Upper lobe of left lung (tissue), 6 donors: ENCODE results near the gene AP3S2. TPM values are rescaled to one million over a fixed set of nuclear protein-coding genes. Genes with fewer than 3 reads are reported as not detected.

Experiments used
- ATAC-seq, 2 donors: fragments of 200-7000 bp; cut with Tn5 transposase; one replicate each; pipeline ENCODE4 v1.9.1; 2022; ENCODE audit warnings: mild to moderate bottlenecking in 2 of 2, moderate library complexity in 2 of 2; ENCODE audit not compliant: low FRiP score in 2 of 2
- DNase-seq, 2 donors: peaks; one replicate each; pipeline ENCODE4 v3.0.0-alpha.2; 2019 to 2020
- H3K27ac ChIP-seq, 4 donors: fragments of 200-600 bp; sonication (generic); one replicate each; pipeline ENCODE4 v1.5.1; 2016 to 2019
- H3K27me3 ChIP-seq, 4 donors: fragments of 200-600 bp; sonication (generic); one replicate each; pipeline ENCODE4 v1.5.1; 2017 to 2019
- H3K36me3 ChIP-seq, 4 donors: fragments of 200-600 bp; sonication (generic); one replicate each; pipeline ENCODE4 v1.5.1; 2016 to 2019
- H3K4me1 ChIP-seq, 4 donors: fragments of 200-600 bp; sonication (generic); one replicate each; pipeline ENCODE4 v1.5.1; 2018 to 2019
- H3K4me3 ChIP-seq, 4 donors: fragments of 200-600 bp; sonication (generic); one replicate each; pipeline ENCODE4 v1.5.1; 2017 to 2019; ENCODE audit warnings: mild to moderate bottlenecking in 2 of 4, moderate library complexity in 1 of 4
- H3K9me3 ChIP-seq, 4 donors: fragments of 200-600 bp; sonication (generic); one replicate each; pipeline ENCODE4 v1.5.1; 2018 to 2019
- EP300 ChIP-seq, 4 donors: sonication (generic); formaldehyde crosslinking; IDR thresholded peaks; one replicate each; pipeline ENCODE4 v1.5.1; 2017; ENCODE audit warnings: antibody characterized with exemption in 4 of 4, control low read depth in 2 of 4
- POLR2A ChIP-seq, 4 donors: fragments of 450-650 bp; IDR thresholded peaks; one replicate each; pipeline ENCODE4 v1.5.1; 2016 to 2017; ENCODE audit warnings: antibody characterized with exemption in 4 of 4, mild to moderate bottlenecking in 2 of 4
- POLR2AphosphoS5 ChIP-seq, 2 donors: sonication (generic); formaldehyde crosslinking; IDR thresholded peaks; one replicate each; pipeline ENCODE4 v1.5.1; 2017; ENCODE audit warnings: antibody characterized with exemption in 2 of 2
- WGBS, 2 donors: methylation state at CpG; one replicate each; pipeline ENCODE4 v1.1.5; 2017 to 2018; 5-methylcytosine and 5-hydroxymethylcytosine counted together
- total RNA-seq, 6 donors: library from RNA; depleted of rRNA in 4 of 6; stranded (reverse); fragments of >200 nt in 4 of 6; gene quantifications; one replicate each; pipeline versions ENCODE4 v1.1.0 to v1.2.1, GENCODE V29; 2016 to 2021
- TF ChIP-seq, protein P1 (sequence below), 6 experiments: fragments of 450-650 bp in 4 of 6; fragments of 200-600 bp in 2 of 6; sonication (generic) in 2 of 6; IDR thresholded peaks; one replicate each; pipeline ENCODE4 v1.5.1; 2016 to 2019; ENCODE audit warnings: antibody characterized with exemption in 6 of 6
- donor health status: DM: no; HTN: no; CAD: no; lungs with moderate emphysema.
- donor health status: DM: no; HTN: yes; CAD: no; lungs with severe emphysema.

The AP3S2 gene
- total RNA-seq, 6 donors from 2014 or later: 19.6 to 46.1 (median 28.9) TPM

DNA sequence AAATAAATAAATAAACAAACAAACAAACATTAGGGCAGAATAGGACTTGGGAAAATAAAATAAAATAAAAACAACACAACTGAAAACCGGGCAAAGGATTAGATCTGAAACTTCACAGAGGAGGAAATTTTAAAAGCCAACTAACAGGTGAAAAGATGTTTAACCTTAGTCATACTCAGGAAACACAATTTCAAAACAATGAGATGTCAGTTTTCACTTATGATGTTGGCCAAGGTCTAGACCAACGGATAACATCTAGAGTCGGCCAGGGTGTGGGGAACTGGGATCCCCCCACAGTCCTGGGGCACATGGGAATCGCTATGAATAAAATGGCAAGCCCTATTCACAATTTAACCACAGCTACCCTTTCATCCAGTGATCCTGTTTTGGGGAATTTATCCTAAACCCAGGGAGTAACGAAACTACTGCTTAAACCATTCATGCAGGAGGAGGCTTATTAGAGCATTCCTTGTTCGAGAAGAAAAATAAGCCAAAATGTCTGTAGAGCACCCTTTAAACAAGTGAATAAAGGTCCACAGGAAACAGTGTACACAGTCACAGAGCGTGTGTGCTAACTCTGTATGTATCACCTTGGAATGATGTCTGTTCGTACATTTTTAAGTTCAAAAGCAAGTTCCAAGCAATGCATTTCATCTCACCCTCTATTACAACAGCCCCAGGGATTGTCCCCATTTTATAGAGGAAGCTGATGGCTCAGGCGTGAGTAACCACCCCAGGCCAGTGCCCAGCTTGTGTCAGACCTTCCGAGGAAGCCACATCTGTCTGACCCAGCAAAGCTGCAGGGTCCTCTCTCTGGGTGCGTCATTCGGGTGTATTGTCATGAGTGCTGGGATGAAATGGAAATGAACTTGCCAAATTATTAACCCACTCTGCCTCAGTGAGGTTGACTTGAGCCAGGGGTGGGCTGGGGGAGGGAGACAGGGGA is 72.9 kb downstream of the AP3S2 start:
- H3K4me1 ChIP-seq: peaks cover 0 to 8% (median 3%) of the 10 kb centered on the region in 4 donors
- DNase-seq (peak in 1 of 2 donors; percentile 82), ATAC-seq (peak; percentile 66 to 83)
- peak overlapping the region; percentile 19 to 81 (median 66) for H3K27ac ChIP-seq
- H3K4me3 ChIP-seq: no peak overlapping the region
- H3K9me3 ChIP-seq: no peaks in the 10 kb centered on the region
- H3K36me3 ChIP-seq: no peaks in the 10 kb centered on the region
- 54 to 55% methylated on average over 12 of the region's 12 CpGs for WGBS, 2 donors
- peak; percentile 47 to 51 for TF ChIP-seq POLR2AphosphoS5 (IDR thresholded peaks at IDR 0.05)
- TF ChIP-seq POLR2A (IDR thresholded peaks at IDR 0.05): peak in 1 of 4 donors; percentile 17
- TF ChIP-seq, protein P1, sequence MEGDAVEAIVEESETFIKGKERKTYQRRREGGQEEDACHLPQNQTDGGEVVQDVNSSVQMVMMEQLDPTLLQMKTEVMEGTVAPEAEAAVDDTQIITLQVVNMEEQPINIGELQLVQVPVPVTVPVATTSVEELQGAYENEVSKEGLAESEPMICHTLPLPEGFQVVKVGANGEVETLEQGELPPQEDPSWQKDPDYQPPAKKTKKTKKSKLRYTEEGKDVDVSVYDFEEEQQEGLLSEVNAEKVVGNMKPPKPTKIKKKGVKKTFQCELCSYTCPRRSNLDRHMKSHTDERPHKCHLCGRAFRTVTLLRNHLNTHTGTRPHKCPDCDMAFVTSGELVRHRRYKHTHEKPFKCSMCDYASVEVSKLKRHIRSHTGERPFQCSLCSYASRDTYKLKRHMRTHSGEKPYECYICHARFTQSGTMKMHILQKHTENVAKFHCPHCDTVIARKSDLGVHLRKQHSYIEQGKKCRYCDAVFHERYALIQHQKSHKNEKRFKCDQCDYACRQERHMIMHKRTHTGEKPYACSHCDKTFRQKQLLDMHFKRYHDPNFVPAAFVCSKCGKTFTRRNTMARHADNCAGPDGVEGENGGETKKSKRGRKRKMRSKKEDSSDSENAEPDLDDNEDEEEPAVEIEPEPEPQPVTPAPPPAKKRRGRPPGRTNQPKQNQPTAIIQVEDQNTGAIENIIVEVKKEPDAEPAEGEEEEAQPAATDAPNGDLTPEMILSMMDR (IDR thresholded peaks at IDR 0.05): no peak
- no peak for TF ChIP-seq EP300 (IDR thresholded peaks at IDR 0.05)
- no peaks in the 10 kb centered on the region for H3K27me3 ChIP-seq

DNA sequence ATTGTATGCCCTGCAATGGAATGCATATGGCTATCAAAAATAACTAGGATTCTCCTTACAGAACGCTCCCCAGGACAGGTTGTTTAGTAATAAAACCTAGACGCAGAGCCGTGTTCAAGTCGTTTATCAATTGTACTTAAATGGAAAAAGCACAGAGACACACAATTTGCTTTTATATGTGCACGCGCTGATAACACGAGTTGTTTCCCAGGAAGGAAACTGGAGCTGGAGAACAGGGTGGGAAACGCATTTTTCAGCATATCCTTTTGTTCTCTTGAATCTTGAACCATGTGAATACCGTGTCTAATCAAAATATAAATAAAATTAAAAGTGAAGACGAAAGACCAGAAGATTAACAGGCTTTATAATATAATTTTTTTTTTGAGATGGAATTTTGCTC is 75.5 kb downstream of the AP3S2 start:
- no peak for TF ChIP-seq POLR2A (IDR thresholded peaks at IDR 0.05)
- TF ChIP-seq, protein P1 (IDR thresholded peaks at IDR 0.05): no peak
- no peak for TF ChIP-seq POLR2AphosphoS5 (IDR thresholded peaks at IDR 0.05)
- no peak for TF ChIP-seq EP300 (IDR thresholded peaks at IDR 0.05)
- Histone ChIP-seq H3K36me3 (no peaks in the 10 kb centered on the region), H3K27me3 (peaks cover 0 to 12% (median 9%) of the 10 kb centered on the region in 4 donors), H3K9me3 (no peaks in the 10 kb centered on the region), H3K4me3 (no peak overlapping the region), H3K4me1 (peaks cover 5 to 20% (median 13%) of the 10 kb centered on the region in 4 donors), H3K27ac (no peak overlapping the region)
- DNase-seq (no peak), ATAC-seq (no peak)
- WGBS, 2 donors: 52 to 55% methylated on average over 10 of the region's 10 CpGs

DNA sequence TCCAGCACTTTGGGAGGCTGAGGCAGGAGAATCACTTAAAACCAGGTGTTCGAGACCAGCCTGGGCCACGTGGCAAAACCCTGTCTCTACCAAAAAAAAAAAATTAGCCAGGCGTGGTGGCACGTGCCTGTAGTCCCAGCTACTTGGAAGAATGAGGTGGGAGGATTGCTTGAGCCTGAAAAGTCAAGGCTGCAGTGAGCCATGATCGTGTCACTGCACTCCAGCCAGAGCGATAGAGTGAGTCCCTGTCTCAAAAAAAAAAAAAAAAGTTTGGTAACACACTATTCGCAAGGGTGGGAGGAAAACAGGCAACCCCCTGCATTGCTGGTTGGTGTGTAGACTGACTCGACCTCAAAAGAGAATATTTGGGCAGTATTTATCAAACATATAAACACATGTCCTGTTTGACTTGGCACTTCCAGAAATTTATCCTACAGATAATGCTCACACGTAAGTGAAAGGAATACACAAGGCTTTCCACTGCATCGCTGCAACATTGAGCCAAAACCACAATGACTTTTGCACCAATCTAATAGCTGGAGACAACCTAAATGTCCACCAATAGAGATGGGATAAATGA is 76.0 kb downstream of the AP3S2 start:
- H3K4me1 ChIP-seq: peaks cover 5 to 20% (median 14%) of the 10 kb centered on the region in 4 donors
- TF ChIP-seq POLR2A (IDR thresholded peaks at IDR 0.05) (no peak), POLR2AphosphoS5 (IDR thresholded peaks at IDR 0.05) (no peak), EP300 (IDR thresholded peaks at IDR 0.05) (no peak)
- TF ChIP-seq, protein P1 (IDR thresholded peaks at IDR 0.05): no peak
- WGBS, 2 donors: 65 to 67% methylated on average over 10 of the region's 10 CpGs
- no peak for ATAC-seq
- no peaks in the 10 kb centered on the region for H3K36me3 ChIP-seq
- H3K4me3 ChIP-seq: no peak overlapping the region
- H3K27me3 ChIP-seq: peaks cover 0 to 12% (median 9%) of the 10 kb centered on the region in 4 donors
- H3K27ac ChIP-seq: no peak overlapping the region
- H3K9me3 ChIP-seq: no peaks in the 10 kb centered on the region
- DNase-seq: no peak

DNA sequence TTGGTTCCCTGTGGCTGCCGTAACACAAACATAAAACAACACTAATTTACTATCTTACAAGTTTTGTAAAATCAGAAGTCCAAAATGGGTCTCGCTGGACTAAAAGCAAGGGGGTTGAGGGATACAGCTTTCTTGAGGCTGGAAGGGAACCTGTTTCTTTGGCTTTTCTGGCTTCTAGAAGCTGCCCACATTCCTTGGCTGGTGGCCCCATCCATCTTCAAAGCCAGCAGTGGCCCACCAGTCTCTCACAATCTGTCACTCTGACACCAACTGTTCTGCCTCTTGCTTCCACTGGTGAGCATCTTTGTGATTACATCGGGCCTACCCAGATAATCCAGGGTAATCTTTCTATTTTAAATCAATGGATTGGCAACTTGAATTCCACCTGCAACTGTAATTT is 78.0 kb downstream of the AP3S2 start:
- TF ChIP-seq, protein P1 (IDR thresholded peaks at IDR 0.05): no peak
- TF ChIP-seq POLR2AphosphoS5 (IDR thresholded peaks at IDR 0.05): no peak
- TF ChIP-seq POLR2A (IDR thresholded peaks at IDR 0.05): no peak
- no peak for TF ChIP-seq EP300 (IDR thresholded peaks at IDR 0.05)
- Histone ChIP-seq H3K4me1 (peaks cover 5 to 21% (median 17%) of the 10 kb centered on the region in 4 donors), H3K36me3 (no peaks in the 10 kb centered on the region), H3K27me3 (peaks cover 0 to 12% (median 9%) of the 10 kb centered on the region in 4 donors), H3K27ac (no peak overlapping the region), H3K9me3 (no peaks in the 10 kb centered on the region), H3K4me3 (no peak overlapping the region)
- 81 to 100% methylated on average over 3 of the region's 3 CpGs for WGBS, 2 donors
- DNase-seq: no peak
- ATAC-seq: no peak
